Sigmoid colon (tissue), 7 donors: ENCODE data around the gene KLK10. TPM values are rescaled to one million over a fixed set of nuclear protein-coding genes. Genes with fewer than 3 reads are reported as not detected.

Experiments
- DNase-seq: peaks from one replicate; pipeline ENCODE4 v3.0.0-alpha.2; 2019
- H3K27ac ChIP-seq, 4 donors: fragments of 200-600 bp; sonication (generic); one replicate each; pipeline ENCODE4 v1.5.1; 2016 to 2019; ENCODE audit warnings: mild to moderate bottlenecking in 1 of 4
- H3K27me3 ChIP-seq, 3 donors: fragments of 200-600 bp; sonication (generic); one replicate each; pipeline ENCODE4 v1.5.1; 2019; ENCODE audit warnings: mild to moderate bottlenecking in 1 of 3
- H3K36me3 ChIP-seq, 4 donors: fragments of 200-600 bp; sonication (generic); one replicate each; pipeline ENCODE4 v1.5.1; 2016 to 2019
- H3K4me1 ChIP-seq, 4 donors: fragments of 200-600 bp; sonication (generic); one replicate each; pipeline ENCODE4 v1.5.1; 2017 to 2019
- H3K4me3 ChIP-seq, 4 donors: fragments of 200-600 bp; sonication (generic); one replicate each; pipeline ENCODE4 v1.5.1; 2017 to 2019; ENCODE audit warnings: mild to moderate bottlenecking in 2 of 4, moderate library complexity in 1 of 4
- H3K9me3 ChIP-seq, 4 donors: fragments of 200-600 bp in 3 of 4; sonication (generic) in 3 of 4; one replicate each; pipeline versions ENCODE4 v1.5.1 to v1.6.1; 2013 to 2019
- CTCF ChIP-seq, 4 experiments: fragments of 450-650 bp in 3 of 4; fragments of 200-600 bp in 1 of 4; IDR thresholded peaks; one replicate each; pipeline ENCODE4 v1.5.1; 2016 to 2019; ENCODE audit warnings: antibody characterized with exemption in 4 of 4, mild to moderate bottlenecking in 3 of 4, moderate library complexity in 2 of 4
- EP300 ChIP-seq, 4 donors: sonication (generic); formaldehyde crosslinking; IDR thresholded peaks; one replicate each; pipeline ENCODE4 v1.6.1; 2017; ENCODE audit warnings: antibody characterized with exemption in 4 of 4
- POLR2A ChIP-seq, 2 donors: fragments of 450-650 bp; IDR thresholded peaks; one replicate each; pipeline ENCODE4 v1.6.1; 2016; ENCODE audit warnings: antibody characterized with exemption in 2 of 2, mild to moderate bottlenecking in 2 of 2, moderate library complexity in 2 of 2
- POLR2AphosphoS5 ChIP-seq, 4 donors: sonication (generic); formaldehyde crosslinking; IDR thresholded peaks; one replicate each; pipeline ENCODE4 v1.6.1; 2017; ENCODE audit warnings: antibody characterized with exemption in 4 of 4
- WGBS, 2 donors: extraction: QIAGEN DNeasy Blood & Tissue Kit; methylation state at CpG; one replicate each; pipeline ENCODE4 v1.1.7; 2013; 5-methylcytosine and 5-hydroxymethylcytosine counted together
- intact Hi-C: fragments of 100-400 bp; cut with DNase I; formaldehyde crosslinking; loops from one replicate; pipeline ENCODE4 v1.15.1; 2023
- polyA plus RNA-seq, 3 donors: library from polyadenylated mRNA; stranded (reverse); fragments of 200-250 nt; gene quantifications; one replicate each; pipeline ENCODE4 v1.2.3, GENCODE V29; 2013
- total RNA-seq, 4 donors: library from RNA; depleted of rRNA; stranded (reverse); fragments of >200 nt; gene quantifications; one replicate each; pipeline ENCODE4 v1.1.0, GENCODE V29; 2016
- donor health status: healthy with polysubstance abuse.
- donor health status: Bipolar disorder and iron deficiency.
- donor health status: healthy.

KLK10 gene
- total and polyA plus RNA-seq, 7 donors: 0.60 to 2.5 (median 0.69) TPM; not detected in 2

GRCh38 chr19:51023946-51024345, 4.4 kb upstream of the KLK10 start:
- no peak overlapping the region for H3K27ac ChIP-seq
- no peaks in the 10 kb centered on the region for H3K36me3 ChIP-seq
- H3K4me3 ChIP-seq: no peak overlapping the region
- intact Hi-C loops: loop anchor here (5.0 kb wide), 1 partner anchor 143 kb away; no protein-coding TSS in a partner anchor
- no peaks in the 10 kb centered on the region for H3K9me3 ChIP-seq
- peak; percentile 38 for DNase-seq
- no peak for TF ChIP-seq CTCF (IDR thresholded peaks at IDR 0.05)
- TF ChIP-seq EP300 (IDR thresholded peaks at IDR 0.05): no peak
- no peak for TF ChIP-seq POLR2AphosphoS5 (IDR thresholded peaks at IDR 0.05)
- TF ChIP-seq POLR2A (IDR thresholded peaks at IDR 0.05): no peak
- WGBS, 2 donors: 72 to 77% methylated on average over 11 of the region's 11 CpGs
- peaks cover 6 to 84% (median 37%) of the 10 kb centered on the region in 3 donors for H3K27me3 ChIP-seq
- peaks cover 0 to 9% (median 5%) of the 10 kb centered on the region in 4 donors for H3K4me1 ChIP-seq

- intact Hi-C loops: loop anchor here (5.0 kb wide), 1 partner anchor 145 kb away; no protein-coding TSS in a partner anchor
- H3K9me3 ChIP-seq: no peaks in the 10 kb centered on the region
- H3K27me3 ChIP-seq: peaks cover 10 to 87% (median 50%) of the 10 kb centered on the region in 3 donors
- H3K4me3 ChIP-seq: no peak overlapping the region
- no peaks in the 10 kb centered on the region for H3K36me3 ChIP-seq
- H3K27ac ChIP-seq: no peak overlapping the region
- DNase-seq: peak; percentile 33
- peaks cover 0 to 18% (median 11%) of the 10 kb centered on the region in 4 donors for H3K4me1 ChIP-seq
- WGBS, 2 donors: 60 to 65% methylated on average over 14 of the region's 14 CpGs
- TF ChIP-seq EP300 (IDR thresholded peaks at IDR 0.05): no peak
These were observed 3.0 kb upstream of the KLK10 start for GRCh38 chr19:51022526-51022925.

GRCh38 chr19:51020988-51021651, 1.6 kb upstream of the KLK10 start:
- no peaks in the 10 kb centered on the region for H3K9me3 ChIP-seq
- no peaks in the 10 kb centered on the region for H3K36me3 ChIP-seq
- H3K4me1 ChIP-seq: peaks cover 0 to 26% (median 18%) of the 10 kb centered on the region in 4 donors
- intact Hi-C loops: loop anchor here (1.0 to 5.0 kb wide), 2 partner anchors 76 to 146 kb away; no protein-coding TSS in a partner anchor
- no peak for DNase-seq
- TF ChIP-seq POLR2AphosphoS5 (IDR thresholded peaks at IDR 0.05): no peak
- peak in 3 of 4 experiments; percentile 24 to 56 (median 29) for TF ChIP-seq CTCF (IDR thresholded peaks at IDR 0.05)
- H3K27ac ChIP-seq: no peak overlapping the region
- peaks cover 17 to 87% (median 60%) of the 10 kb centered on the region in 3 donors for H3K27me3 ChIP-seq
- WGBS, 2 donors: 28 to 37% methylated on average over 7 of the region's 7 CpGs
- H3K4me3 ChIP-seq: no peak overlapping the region

- intact Hi-C loops: no loop called here
- Histone ChIP-seq H3K27ac (peak overlapping the region in 1 of 4 donors; percentile 42), H3K9me3 (no peaks in the 10 kb centered on the region), H3K27me3 (peaks cover 20 to 88% (median 60%) of the 10 kb centered on the region in 3 donors), H3K4me3 (peak overlapping the region in 3 of 4 donors; percentile 16 to 26 (median 20)), H3K4me1 (peaks cover 0 to 26% (median 18%) of the 10 kb centered on the region in 4 donors), H3K36me3 (no peaks in the 10 kb centered on the region)
- TF ChIP-seq CTCF (IDR thresholded peaks at IDR 0.05): no peak
- TF ChIP-seq POLR2A (IDR thresholded peaks at IDR 0.05): no peak
- TF ChIP-seq EP300 (IDR thresholded peaks at IDR 0.05): no peak
- TF ChIP-seq POLR2AphosphoS5 (IDR thresholded peaks at IDR 0.05): no peak
- WGBS, 2 donors: 3 to 5% methylated on average over 68 of the region's 68 CpGs
- DNase-seq: no peak
These were observed 565 bp downstream of the KLK10 start for GRCh38 chr19:51018745-51019543.
